ENCODE results near the gene HCAR1.

HCAR1 gene

GRCh38 chr12:122743895-122744525 is 13.4 kb upstream of the HCAR1 start:
- Histone ChIP-seq H3K27ac (replicated peaks) (no peak overlapping the region; the same call in none of the 2 replicates), H3K27me3 (ENCODE audit: insufficient read depth, poor library complexity, severe bottlenecking) (no peaks in the 10 kb centered on the region), H3K4me3 (replicated peaks; ENCODE audit: insufficient read depth, low read length) (no peak overlapping the region)
- peak in 1 of 2 experiments; percentile 75 for DNase-seq (ENCODE audit: low read depth in 1 of 2, low spot score in 1 of 2)
- TF ChIP-seq REST (IDR thresholded peaks at IDR 0.05; ENCODE audit: insufficient replicate concordance, low read depth) (no peak), POLR2AphosphoS5 (IDR thresholded peaks at IDR 0.05; ENCODE audit: low read depth) (no peak), CTCF (IDR thresholded peaks at IDR 0.05; ENCODE audit: insufficient read depth, low read length) (no peak), GABPA (IDR thresholded peaks at IDR 0.05; ENCODE audit: low read depth) (no peak), SPI1 (IDR thresholded peaks at IDR 0.05; ENCODE audit: borderline replicate concordance, low read depth) (no peak)

GRCh38 chr12:122740351-122740750 is 9.7 kb upstream of the HCAR1 start:
- Histone ChIP-seq H3K27ac (replicated peaks) (no peak overlapping the region), H3K4me3 (replicated peaks; ENCODE audit: insufficient read depth, low read length) (no peak overlapping the region), H3K27me3 (ENCODE audit: insufficient read depth, poor library complexity, severe bottlenecking) (no peaks in the 10 kb centered on the region)
- no peak for TF ChIP-seq POLR2AphosphoS5 (IDR thresholded peaks at IDR 0.05; ENCODE audit: low read depth)
- TF ChIP-seq REST (IDR thresholded peaks at IDR 0.05; ENCODE audit: insufficient replicate concordance, low read depth), result no peak
- DNase-seq (ENCODE audit: low read depth in 1 of 2, low spot score in 1 of 2), result no peak

- H3K27ac ChIP-seq (replicated peaks), result no peak overlapping the region
- H3K4me3 ChIP-seq (replicated peaks; ENCODE audit: insufficient read depth, low read length), result no peak overlapping the region
- DNase-seq (ENCODE audit: low read depth in 1 of 2, low spot score in 1 of 2), result no peak
- no peaks in the 10 kb centered on the region for H3K27me3 ChIP-seq (ENCODE audit: insufficient read depth, poor library complexity, severe bottlenecking)
- TF ChIP-seq REST (IDR thresholded peaks at IDR 0.05; ENCODE audit: insufficient replicate concordance, low read depth), result no peak
- TF ChIP-seq GABPA (IDR thresholded peaks at IDR 0.05; ENCODE audit: low read depth), result no peak
- no peak for TF ChIP-seq POLR2AphosphoS5 (IDR thresholded peaks at IDR 0.05; ENCODE audit: low read depth)
- no peak for TF ChIP-seq CTCF (IDR thresholded peaks at IDR 0.05; ENCODE audit: insufficient read depth, low read length)
Measured at GRCh38 chr12:122738571-122738970, 7.9 kb upstream of the HCAR1 start.

Measured in HL-60 (cell line).